ENCODE data around the gene C1RL.
"Not testable (repeated sequence)": the region's sequence is repeated elsewhere in the genome, so short reads cannot be mapped to it uniquely, and the experiment has no call there.

C1RL gene

GRCh38 chr12:7120166-7120565, 11.2 kb upstream of the C1RL start:
- no peak for DNase-seq (ENCODE audit: low read depth)
- no peak overlapping the region for H3K4me3 ChIP-seq (ENCODE audit: low read depth, low read length)

GRCh38 chr12:7118881-7119280, 9.9 kb upstream of the C1RL start:
- no peak for DNase-seq (ENCODE audit: low read depth)

GRCh38 chr12:7117670-7118069, 8.7 kb upstream of the C1RL start:
- no peak overlapping the region for H3K4me3 ChIP-seq (ENCODE audit: low read depth, low read length)
- DNase-seq (ENCODE audit: low read depth): no peak

More at GRCh38 chr12:7118881-7119280, 9.9 kb upstream of the C1RL start:
- no peak overlapping the region for H3K4me3 ChIP-seq (ENCODE audit: low read depth, low read length)

DNA sequence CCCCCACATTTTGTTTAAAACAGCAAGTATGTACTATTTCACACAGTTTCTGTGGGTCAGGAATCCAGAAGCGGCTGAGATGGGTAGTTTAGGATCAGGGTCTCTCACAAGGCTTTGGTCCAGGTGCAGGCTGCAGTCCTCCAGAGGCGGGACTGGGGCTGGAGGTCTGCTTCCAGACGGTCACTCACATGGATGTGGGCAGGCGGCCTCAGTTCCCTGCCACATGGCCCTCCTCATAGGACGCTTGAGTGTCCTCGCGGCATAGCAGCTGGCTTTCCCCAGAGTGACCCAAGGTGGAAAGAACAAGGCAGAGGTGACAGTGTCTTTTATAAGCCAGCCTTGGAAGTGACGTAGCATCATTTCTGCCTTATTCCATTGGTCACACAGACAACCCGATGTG, 7.9 kb upstream of the C1RL start:
- no peak for DNase-seq (ENCODE audit: low read depth)
- H3K4me3 ChIP-seq (ENCODE audit: low read depth, low read length): no peak overlapping the region

- no peak overlapping the region for H3K4me3 ChIP-seq (ENCODE audit: low read depth, low read length)
- DNase-seq (ENCODE audit: low read depth): no peak
Observed at GRCh38 chr12:7116196-7116595, 7.2 kb upstream of the C1RL start.

DNA sequence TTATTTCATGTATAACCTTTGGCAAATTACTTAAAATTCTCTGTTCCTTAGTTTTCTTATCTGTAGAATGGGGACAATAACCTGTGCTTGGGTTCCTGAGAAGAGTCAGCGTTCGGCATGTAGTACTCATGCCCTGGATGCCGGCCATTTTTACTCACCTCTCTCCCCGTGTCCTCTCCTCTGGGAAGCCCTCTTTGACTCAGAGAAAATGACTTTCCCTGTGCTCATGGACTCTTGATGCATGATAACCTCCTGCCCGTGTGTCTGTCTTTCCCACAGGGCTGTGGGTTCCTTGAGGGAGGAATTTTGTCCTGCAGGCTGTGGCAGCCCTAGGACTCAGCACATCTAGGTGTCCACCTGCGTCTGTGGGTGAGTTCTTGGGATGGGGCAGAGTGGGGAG, 5.8 kb upstream of the C1RL start:
- H3K4me3 ChIP-seq (ENCODE audit: low read depth, low read length): no peak overlapping the region
- no peak for DNase-seq (ENCODE audit: low read depth)

DNA sequence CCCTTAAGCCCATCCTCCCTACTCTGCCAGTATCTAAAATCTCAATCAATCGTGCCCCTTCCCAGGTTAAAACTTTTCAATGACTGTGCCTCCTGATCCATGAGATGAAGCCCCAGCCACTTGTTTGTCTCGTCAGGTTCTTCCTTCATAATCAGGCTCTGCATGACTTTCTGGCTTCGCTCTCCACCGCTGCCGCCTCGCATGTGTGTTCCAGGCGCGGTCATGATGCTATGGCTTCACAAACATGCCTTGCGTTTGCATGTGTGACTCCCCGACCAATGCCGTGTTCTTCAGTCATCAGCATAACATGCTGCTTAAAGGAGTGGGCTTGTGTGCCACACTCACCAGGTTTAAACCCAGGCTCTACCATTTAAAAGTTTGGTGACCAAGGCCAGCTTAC, 5.0 kb upstream of the C1RL start:
- DNase-seq (ENCODE audit: low read depth): no peak
- no peak overlapping the region for H3K4me3 ChIP-seq (ENCODE audit: low read depth, low read length)

- no peak for DNase-seq (ENCODE audit: low read depth)
- no peak overlapping the region for H3K4me3 ChIP-seq (ENCODE audit: low read depth, low read length)
Observed at GRCh38 chr12:7113389-7113871, 4.4 kb upstream of the C1RL start.

GRCh38 chr12:7112041-7112440, 3.0 kb upstream of the C1RL start:
- no peak for DNase-seq (ENCODE audit: low read depth)
- H3K4me3 ChIP-seq (ENCODE audit: low read depth, low read length): no peak overlapping the region

GRCh38 chr12:7110661-7111060, 1.6 kb upstream of the C1RL start:
- no peak for DNase-seq (ENCODE audit: low read depth)
- no peak overlapping the region for H3K4me3 ChIP-seq (ENCODE audit: low read depth, low read length)

DNA sequence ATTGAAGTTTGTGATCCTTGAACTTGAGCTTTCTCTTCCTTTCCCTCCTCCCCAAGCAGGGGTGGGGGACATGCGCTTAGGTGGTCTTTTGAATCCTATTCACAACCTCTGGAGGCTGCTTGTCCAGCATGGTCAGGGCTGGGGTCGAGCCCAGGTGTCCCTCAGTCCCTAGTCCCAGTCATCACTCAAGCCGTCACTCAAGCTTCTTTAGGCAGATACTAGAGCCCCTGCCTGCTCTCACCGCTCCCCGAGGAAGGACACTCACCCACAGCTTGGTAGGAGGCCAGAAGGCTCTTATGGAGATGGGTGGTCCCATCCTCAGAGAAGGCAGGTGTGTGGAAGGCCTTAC, 532 bp upstream of the C1RL start:
- no peak for DNase-seq (ENCODE audit: low read depth)
- peak overlapping the region; percentile 66 for H3K4me3 ChIP-seq (ENCODE audit: low read depth, low read length)

- H3K4me3 ChIP-seq (ENCODE audit: low read depth, low read length): peak overlapping the region; percentile 66
- no peak for DNase-seq (ENCODE audit: low read depth)
Observed at GRCh38 chr12:7108003-7108795, 815 bp downstream of the C1RL start.

- peak overlapping the region; percentile 66 for H3K4me3 ChIP-seq (ENCODE audit: low read depth, low read length)
- DNase-seq (ENCODE audit: low read depth): no peak
Observed at GRCh38 chr12:7107636-7108002, 1.4 kb downstream of the C1RL start.

GRCh38 chr12:7107181-7107580, 1.8 kb downstream of the C1RL start:
- not testable (repeated sequence) for H3K4me3 ChIP-seq (ENCODE audit: low read depth, low read length); DNase-seq (ENCODE audit: low read depth)

DNA sequence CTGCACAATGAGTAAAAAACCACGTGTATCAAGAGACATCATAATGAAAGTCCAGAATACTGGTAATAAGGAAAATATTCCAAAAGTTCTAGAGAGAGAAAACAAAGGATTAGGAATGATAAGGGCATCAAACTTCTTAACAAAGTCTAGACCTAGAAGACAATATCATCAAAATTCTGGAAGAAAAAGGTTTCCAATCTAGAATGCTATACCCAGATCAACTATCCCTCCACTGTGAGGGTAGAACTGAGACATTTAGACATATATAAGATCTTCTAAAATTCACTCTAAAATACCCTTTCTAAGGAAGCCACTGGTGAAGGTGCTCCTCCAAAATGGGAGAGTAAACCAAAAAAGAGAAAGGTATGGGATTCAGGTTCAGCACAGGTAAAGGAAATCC, 2.9 kb downstream of the C1RL start:
- DNase-seq (ENCODE audit: low read depth): no peak
- no peak overlapping the region for H3K4me3 ChIP-seq (ENCODE audit: low read depth, low read length)

DNA sequence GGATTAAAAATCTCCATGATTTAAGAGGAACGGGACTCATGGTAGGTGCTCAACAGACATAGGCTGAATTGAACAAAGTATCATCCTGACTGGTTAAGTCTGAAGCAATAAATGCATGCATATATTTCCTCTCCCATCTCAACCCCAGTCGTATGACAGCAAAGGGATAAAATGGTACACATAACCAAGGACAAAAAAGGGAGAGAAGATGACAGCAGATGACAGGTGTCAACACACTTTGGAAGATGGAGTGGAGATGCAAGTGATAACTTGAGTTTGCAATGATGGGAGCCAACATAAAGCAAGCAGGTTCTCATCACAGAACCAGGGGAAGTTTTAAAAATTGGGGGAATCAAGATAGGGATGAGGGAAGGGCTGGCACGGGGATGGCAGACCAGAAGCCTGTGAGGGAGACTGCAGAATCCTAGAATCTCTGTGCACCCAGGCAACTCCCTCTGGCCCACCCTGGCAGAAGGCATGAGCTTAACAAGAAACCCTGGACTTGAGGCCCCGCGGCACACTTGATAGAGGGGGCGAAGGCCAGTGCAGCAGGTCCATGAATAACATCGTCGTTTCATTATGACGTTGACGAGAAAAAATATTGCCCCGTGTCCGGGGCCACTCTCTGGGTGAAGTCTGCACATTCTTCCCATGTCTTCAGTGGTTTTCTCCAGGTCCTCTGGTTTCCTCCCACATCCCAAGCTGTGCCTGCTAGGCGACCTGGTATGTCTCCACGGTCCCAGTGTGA, 5.0 kb downstream of the C1RL start:
- no peak overlapping the region for H3K4me3 ChIP-seq (ENCODE audit: low read depth, low read length)
- DNase-seq (ENCODE audit: low read depth): no peak

- no peak for DNase-seq (ENCODE audit: low read depth)
- no peak overlapping the region for H3K4me3 ChIP-seq (ENCODE audit: low read depth, low read length)
Observed at GRCh38 chr12:7102582-7102981, 6.4 kb downstream of the C1RL start.

DNA sequence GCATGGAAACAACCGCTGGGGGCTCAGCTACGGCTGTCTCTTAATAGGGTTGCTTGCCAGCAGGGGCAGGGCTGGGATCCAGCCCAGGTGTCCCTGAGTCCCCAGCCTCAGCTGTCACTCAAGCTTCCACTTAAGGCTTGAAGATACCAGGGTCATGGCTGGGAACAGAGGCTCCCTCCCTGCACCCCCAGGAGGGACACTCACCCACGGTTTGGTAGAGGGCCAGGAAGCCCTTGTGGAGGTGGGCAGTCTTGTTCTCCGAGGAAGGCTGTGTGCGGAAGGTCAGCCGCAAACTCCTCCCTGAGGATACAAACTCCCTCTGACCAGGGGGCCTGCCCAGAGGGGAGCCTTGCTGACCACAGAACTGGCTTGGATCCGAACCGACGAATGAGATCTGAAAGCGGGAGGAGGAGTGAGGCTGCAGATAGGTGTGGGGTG, 7.3 kb downstream of the C1RL start:
- DNase-seq (ENCODE audit: low read depth): no peak
- no peak overlapping the region for H3K4me3 ChIP-seq (ENCODE audit: low read depth, low read length)

DNA sequence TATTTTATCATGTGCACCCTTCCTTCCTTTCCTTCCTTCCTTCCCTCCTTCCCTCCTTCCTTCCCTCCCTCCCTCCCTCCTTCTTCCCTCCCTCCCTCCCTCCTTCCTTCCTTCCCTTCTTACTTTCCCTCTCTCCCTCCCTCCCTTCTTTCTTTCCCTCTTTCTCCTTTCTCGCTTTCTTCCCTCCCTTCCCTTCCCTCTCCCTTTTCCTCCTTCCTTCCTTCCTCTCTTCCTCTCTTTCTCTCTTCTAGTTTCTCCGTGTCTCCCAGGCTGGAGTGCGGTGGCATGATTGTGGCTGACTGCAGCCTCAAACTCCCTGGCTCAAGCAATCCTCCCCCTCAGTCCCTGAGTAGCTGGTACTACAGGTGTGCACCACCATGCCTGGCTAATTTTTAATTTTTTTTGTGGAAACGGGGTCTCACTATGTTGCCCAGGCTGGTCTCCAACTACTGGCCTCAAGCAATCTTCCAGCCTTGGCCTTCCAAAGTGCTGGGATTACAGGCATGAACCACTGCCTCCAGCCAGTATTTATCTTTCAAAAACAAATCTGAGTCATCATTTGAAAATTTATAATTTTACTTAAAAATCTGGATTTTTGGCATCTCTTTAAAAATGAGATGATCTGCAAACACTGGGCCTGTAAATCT, 7.8 kb downstream of the C1RL start:
- H3K4me3 ChIP-seq (ENCODE audit: low read depth, low read length): no peak overlapping the region

DNA sequence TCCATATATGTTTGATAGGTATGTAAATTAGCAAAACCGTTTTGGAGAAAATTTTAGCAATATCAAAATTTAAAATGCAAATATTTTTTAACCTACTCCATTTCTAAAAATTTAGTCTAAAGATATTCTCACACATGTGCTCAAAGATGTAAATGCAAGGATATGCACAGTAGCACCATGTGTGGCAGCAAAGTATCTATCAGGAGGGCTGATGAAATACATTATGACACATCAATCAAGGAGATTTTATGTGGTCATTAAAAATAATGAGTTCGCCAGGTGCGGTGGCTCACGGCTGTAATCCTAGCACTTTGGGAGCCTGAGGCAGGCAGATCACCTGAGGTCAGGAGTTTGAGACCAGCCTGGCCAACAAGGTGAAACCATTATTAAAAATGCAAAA, 8.8 kb downstream of the C1RL start:
- no peak overlapping the region for H3K4me3 ChIP-seq (ENCODE audit: low read depth, low read length)
- no peak for DNase-seq (ENCODE audit: low read depth)

More for the DNA sequence above, 7.8 kb downstream of the C1RL start:
- DNase-seq (ENCODE audit: low read depth): no peak

Data from skeletal muscle cell (primary cell).